ENCODE measurements around the gene SMIM38.
"Not testable (repeated sequence)": the region's sequence is repeated elsewhere in the genome, so short reads cannot be mapped to it uniquely, and the experiment has no call there.

The SMIM38 gene

DNA sequence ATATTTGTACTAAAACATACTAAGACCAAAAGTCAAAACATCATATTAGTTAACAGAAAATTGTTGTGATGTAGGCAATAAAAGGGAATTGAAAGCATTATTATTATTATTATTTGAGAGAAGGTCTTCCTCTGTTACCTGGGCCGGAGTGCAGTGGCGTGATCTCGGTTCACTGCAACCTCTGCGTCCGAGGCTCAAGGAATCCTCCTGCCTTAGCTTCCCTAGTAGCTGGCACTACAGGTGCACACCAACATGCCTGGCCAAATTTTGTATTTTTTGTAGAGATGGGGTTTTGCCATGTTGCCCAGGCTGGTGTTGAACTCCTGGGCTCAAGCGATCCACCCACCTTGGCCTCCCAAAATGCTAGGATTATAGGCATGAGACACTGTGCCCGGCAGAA, 15.6 kb upstream of the SMIM38 start:
- DNase-seq (ENCODE audit: low spot score): not testable (repeated sequence)

DNA sequence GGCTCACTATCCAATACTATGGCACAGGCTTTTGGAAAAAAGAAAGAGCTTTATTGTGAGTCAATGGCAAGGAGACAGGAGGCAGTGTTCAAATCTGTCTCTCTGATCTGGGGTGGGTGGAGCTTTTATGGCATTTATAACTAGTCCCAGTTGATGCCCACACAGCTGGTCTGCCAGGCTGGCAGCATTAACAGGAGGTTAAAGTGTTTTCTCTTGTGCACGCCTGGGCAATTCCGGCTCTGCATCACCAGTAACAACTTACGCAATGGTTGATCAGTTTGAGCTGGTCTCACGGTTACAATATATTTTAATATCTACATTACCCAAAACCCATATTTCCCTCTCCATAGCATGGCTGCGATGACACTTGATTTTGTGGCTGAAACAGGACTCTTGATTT, 15.1 kb upstream of the SMIM38 start:
- DNase-seq (ENCODE audit: low spot score): no peak

DNA sequence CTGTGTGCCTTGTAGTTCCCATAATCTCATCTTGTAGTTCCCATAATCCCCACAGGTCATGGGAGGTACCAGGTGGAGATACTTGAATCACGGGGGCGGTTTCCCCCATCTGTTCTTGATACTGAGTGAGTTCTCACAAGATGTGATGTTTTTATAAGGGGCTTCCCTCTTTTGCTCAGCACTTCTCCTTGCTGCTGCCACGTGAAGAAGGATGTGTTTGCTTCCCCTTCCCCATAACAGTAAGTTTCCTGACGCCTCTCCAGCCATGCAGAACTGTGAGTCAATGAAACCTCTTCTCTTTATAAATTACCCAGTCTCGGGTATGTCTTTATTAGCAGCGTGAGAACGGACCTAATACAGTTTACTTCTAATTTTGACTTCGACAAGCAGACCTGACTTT, 14.0 kb upstream of the SMIM38 start:
- DNase-seq (ENCODE audit: low spot score): no peak

DNA sequence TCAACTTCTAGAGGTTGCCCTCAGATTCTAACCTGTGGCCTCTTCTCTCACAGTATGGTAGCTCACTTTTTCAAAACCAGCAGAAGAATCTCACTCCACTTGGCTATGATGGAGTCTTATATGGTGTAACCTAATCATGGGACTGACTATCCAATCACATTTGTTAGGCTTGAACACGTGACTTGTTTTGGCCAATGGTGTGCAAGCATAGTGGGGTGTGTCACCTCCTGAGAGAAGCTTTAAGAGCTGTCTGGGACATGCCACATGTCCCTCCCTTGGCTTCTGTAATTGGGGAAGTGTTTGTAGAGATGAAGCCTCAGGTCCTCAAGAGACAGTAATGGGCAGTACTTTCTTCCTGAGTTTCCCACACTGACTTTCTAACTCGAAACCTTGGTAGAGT, 12.8 kb upstream of the SMIM38 start:
- no peak for DNase-seq (ENCODE audit: low spot score)

DNA sequence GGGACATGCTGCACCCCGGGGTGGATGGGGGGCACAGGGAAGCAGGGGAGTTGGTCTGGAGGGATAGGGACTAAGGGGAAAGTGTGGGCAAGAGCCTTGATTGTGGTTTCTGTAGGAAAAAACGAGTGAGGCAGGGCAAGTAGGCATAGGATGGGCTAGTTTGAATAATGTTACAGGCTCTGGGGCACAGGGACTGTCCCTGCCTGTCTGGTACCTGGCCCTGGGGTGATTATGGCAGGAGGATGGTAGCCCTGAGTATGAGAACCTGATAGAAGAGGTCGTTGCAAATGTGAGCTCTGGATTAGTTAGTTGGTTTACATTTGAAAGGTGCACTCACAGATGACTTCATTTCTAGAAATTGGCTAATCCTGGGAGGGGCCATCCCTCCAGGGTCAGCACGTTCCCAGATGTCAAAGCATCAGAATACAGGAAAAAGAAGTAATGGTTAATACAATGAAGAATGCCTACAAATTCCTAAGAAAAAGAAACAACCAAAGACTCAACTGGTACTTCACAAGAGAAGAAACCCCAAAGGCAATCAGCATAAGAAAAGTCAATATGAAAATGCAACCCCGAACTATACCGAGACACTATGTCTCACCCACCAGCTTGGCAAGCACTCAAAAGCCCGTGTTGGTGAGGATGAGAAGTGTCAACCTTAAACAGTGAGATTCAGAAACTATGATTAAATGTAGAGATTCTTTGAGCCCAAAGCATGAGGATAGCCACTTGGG, 11.3 kb upstream of the SMIM38 start:
- DNase-seq (ENCODE audit: low spot score): no peak

DNA sequence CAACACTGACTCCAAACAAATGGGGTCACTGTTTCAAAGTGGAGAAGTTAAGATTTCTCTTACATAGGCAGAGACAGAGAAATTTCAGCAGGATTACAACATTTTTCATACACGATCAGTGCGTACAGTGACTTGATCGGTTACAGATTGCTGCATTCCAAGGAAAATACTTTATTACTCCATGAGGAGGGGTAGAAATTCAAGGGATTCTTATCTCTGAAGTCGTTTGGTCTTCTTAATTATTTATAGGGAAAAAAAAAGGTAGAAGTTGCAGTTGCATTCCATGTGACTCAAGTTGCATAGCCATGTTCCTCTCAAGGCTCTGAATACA, 10.7 kb upstream of the SMIM38 start:
- DNase-seq (ENCODE audit: low spot score): no peak

DNA sequence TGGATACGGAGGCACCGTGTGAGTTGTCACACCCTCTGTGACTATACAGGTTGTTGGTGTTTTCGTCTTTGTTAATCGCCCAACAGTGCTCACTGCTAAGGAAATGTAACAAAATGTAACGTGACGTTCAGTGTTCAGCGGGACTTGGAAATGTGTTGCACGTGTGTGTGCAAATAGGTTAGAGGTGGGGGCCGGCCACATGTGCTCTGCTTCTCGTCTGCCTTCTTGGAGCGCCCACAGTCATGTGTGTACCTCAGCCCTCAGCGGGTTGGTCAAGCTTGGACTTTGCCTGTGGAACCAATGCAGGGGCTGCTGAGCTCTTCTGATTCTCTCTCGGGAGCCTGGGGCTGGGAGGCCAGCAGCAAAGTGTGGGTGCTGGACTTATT, 7.4 kb upstream of the SMIM38 start:
- DNase-seq (ENCODE audit: low spot score): no peak

DNA sequence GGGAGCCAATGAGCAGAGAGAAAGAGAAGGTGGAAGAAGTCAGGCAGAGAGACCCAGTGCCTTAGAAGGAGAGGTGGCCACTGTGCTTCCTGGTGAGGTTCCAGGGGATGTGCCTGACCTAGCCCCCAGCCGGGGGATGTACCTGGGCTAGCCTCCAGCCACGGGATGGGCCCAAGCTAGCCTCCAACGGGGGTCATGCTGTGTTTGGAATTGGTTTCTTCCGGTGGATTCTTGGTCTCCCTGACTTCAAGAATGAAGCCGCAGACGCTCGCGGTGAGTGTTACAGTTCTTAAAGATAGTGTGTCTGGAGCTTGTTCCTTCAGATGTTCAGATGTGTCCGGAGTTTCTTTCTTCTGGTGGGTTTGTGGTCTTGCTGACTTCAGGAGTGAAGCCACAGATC, 6.9 kb upstream of the SMIM38 start:
- DNase-seq (ENCODE audit: low spot score): no peak

DNA sequence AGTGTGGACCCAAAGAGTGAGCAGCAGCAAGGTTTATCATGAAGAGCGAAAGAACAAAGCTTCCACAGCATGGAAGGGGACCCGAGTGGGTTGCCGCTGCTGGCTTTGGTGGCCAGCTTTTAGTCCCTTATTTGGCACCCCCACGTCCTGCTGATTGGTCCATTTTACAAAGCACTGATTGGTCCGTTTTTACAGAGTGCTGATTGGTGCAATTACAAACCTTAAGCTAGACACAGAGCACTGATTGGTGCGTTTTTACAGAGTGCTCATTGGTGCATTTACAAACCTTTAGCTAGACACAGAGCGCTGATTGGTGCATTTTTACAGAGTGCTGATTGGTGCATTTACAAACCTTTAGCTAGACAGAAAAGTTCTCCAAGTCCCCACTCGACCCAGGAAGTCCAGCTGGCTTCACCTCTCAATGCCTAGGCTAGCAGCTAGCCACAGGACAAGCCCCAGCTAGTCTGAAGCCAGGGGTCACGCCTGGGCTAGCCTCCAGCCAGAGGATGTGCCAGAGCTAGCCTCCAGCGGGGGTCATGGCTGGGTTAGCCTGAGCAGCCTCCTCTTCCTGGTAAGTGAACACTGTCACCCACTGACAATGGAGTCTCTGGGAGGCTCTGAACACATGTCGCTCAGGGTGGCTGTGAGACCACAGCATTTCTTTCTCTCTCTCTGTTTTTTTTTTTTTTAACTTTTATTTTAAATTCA, 6.2 kb upstream of the SMIM38 start:
- not testable (repeated sequence) for DNase-seq (ENCODE audit: low spot score)

DNA sequence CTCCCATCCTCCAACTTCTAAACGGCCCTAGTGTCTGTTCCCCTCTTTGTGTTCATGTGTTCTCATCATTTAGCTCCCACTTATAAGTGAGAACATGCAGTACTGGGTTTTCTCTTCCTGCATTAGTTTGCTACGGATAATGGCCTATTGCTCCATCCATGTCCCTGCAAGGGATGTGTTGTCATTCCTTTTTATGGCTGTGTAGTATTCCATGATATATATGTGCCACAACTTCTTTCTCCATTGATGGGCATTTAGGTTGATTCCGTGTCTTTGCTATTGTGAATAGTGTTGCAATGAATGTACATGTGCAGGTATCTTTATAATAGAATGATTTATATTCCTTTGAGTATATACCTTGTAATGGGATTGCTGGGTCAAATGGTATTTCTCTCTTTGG, 5.6 kb upstream of the SMIM38 start:
- no peak for DNase-seq (ENCODE audit: low spot score)

DNA sequence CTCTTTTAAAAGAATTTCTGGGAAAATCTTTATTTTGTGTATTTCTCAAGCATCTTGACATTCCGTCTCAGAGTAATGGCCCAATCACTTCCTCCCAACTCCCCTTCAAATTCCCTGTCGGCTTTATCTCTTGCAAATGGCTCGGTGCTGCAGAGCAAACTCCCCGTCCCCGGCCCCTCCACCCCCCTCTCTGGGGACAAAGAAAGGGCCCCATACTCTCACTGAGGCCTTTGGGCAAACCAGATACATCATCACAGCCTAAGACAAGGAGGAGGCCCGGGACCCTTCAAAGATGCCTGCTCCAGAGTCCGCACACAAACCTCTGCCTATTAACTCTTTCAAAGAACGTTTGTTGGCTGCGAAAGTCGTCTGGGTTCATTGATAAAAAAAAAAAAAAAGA, 3.9 kb upstream of the SMIM38 start:
- no peak for DNase-seq (ENCODE audit: low spot score)

DNA sequence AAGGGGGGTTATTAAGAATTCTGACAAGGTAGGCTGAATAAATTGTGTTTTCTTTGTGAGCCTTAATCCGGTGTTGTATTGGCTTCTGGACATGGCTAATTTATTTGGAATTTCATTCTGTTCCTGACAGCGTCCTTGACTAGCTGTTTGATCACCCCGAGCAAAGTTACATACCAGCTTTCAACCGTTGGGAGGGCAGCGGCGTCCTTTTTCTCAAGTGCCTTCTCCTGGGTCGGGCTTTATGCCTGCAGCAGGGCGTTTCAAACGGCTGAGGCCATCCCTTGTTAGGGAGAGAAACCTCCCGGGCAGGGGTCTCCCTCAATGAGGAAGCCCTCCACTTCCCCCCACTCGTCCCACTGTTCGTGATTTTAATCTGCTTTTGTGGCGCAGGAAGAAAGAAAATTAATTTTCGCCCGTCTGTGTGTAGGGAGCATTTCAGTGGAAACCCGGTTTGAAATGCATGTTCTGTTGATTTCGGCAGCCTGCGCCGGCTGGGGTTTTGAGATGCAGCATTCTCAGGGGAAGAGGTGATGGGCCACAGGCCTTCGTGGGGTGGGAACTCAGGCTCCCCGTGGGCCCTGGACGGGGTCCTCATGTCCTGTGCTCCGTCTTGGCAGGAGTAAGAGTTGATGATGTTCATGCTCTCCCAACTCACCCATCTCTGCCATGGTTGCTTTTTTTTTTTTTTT, 2.9 kb upstream of the SMIM38 start:
- DNase-seq (ENCODE audit: low spot score): no peak

DNA sequence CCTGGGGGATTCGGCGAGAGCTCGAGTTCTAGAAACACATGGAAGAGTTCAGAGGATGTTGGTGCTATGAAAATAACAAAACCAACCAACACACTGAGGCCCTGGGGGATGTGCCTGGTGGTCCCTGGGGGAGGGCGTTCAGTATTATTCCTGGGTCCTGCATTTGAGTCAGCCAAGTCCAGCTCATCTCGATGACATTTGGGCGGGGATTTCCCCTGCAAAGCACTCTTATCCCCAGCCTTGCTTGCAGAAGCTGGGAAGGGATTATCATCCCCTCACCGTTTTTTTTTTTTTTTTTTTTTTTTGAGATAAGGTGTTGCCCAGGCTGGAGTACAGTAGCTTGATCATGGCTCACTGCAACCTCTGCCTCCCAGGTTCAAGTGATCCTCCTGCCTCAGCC, 2.1 kb upstream of the SMIM38 start:
- no peak for DNase-seq (ENCODE audit: low spot score)

DNA sequence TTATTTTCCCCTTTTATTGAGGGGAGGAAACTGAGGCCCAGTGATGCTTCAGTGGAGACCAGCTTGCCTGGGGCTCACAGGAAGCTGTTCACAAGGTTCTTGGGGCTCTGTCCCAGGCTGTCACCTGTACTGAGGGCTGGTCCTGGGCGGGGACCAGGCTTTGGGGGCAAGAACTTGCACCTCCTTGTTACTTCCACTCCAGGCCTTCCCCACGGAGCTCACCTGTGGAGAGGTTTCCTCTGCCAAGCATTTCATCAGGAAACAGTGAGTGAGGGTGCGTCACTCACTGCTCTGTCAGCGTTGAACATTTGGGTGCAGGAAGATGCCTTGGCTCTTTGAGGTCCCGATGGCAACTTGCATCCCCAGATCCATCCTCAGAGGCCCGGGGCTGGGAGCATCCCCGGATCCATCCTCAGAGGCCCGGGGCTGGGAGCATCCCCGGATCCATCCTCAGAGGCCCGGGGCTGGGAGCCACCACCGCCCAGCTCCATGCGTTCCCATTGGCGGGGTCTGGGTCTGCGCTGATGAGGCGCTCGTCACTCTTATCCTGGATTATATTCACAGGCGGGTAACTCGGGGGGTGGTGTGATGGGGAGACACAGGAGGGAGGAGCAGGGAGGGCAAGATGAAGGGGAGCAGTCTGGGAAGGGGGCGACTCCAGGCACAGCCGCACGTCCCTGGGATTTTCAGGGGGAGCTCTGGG, 1.4 kb upstream of the SMIM38 start:
- no peak for DNase-seq (ENCODE audit: low spot score)

DNA sequence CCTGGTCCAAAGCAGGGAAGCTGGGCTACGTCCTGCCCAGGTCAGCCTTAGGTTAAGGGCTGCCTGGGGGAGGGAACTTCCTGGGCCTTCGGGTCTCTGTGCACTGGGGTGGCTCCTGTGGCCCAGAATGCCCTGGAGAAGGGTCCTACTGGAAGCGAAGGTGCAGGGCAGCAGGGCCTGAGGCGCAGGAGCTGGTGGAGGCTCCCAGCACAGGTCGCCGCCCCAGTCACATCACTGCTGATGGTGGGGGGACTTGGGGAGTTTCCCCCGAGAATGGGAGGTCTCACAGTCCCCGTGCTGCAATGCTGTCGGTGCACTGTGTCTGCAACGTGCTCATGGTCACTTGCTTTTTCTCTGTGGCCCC, 815 bp upstream of the SMIM38 start:
- DNase-seq (ENCODE audit: low spot score): no peak

DNA sequence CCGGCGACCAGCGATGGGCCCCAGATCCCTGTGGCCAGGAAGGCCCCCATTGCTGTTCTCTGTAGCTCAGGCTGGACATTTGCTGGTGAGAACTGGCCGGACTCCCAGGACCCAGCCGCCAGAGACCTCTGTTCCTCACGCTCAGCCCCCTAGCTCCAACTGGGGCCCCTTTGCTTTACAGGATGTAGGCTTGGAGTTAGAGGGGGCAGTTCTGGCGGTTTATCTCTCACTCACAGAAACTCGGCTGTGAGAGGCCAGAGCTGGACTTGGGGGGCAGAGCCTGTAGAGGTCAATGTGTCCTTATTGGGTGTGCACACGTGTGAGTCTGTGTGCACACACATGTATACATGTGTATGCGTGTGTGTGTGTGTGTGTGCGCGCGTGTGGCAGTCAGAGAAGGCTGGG, 502 bp downstream of the SMIM38 start:
- DNase-seq (ENCODE audit: low spot score): no peak

DNA sequence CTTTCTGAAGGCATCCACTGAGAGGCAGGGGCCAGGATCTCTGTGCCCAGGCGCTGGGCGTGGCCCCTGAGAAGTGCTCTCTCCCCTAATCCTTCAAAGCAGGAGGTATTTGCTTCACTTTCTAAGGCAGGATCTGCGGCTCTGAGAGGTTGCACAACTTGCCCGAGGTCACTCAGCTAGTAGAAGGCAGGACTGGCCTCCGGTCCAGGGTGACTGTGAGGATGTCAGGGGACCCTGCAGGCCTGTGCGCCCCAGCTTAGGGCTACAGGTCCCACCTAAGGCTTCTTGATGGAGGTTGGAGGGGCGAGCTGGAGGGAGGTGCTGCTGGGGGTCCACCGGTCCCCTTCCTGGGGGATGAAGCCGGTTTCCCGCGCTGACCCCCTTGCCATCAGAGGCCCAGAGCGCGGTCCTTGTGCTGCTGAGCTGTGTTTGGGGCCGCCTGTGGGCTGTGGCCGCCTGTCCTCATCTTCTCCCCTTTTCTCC, 979 bp downstream of the SMIM38 start:
- DNase-seq (ENCODE audit: low spot score): no peak

DNA sequence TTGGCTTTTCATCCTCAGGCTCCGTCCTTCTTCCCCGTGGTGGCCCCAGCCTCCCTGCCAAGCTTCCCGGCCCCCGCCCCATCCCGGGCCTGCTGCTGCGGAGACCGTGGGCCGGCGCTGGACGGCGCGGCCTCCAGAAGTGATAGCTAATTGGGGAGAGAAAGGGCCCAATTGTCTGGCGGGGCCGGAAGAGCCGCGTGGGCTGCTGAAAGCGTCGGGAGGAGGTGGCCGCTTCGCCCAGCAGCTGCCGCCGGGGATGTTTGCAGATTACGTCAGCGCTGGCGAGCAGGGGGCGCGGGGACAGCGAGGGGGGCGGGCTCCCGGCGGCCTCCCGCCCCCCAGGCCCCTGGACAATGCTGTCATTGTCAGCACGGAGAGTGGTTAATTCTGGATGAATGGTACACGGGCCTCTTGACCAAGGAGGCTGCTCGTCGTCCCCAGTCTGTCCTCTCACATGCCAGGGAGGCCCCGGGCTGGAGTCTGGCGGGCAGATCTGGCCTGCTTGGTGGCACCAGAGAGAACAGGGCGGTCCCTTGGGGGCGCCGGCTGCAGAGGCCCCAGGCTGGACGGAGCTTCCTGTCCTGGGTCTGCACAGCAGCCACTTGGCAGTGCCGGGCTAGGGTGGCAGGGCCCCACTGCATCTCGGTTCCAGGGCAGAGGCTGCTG, 1.6 kb downstream of the SMIM38 start:
- no peak for DNase-seq (ENCODE audit: low spot score)

DNA sequence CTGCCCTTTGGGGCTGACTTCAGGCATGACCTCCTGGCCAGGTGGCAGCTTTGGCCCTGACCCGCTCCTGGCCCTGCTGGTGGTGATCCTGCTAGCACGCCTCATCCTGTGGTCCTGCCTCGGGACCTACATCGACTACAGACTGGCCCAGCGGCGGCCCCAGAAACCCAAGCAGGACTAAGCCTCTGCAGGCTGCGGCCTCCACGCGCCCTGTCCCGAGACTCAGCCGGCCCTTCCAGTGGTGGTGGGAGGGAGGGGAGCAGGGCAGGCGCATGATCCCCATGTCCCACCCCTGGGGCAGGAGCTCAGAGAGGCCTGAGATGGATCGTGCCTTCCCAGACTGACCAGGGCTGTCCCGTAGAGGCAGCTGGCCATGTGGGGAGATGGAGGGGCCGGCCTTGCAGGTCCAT, 2.1 kb downstream of the SMIM38 start:
- DNase-seq (ENCODE audit: low spot score): no peak

DNA sequence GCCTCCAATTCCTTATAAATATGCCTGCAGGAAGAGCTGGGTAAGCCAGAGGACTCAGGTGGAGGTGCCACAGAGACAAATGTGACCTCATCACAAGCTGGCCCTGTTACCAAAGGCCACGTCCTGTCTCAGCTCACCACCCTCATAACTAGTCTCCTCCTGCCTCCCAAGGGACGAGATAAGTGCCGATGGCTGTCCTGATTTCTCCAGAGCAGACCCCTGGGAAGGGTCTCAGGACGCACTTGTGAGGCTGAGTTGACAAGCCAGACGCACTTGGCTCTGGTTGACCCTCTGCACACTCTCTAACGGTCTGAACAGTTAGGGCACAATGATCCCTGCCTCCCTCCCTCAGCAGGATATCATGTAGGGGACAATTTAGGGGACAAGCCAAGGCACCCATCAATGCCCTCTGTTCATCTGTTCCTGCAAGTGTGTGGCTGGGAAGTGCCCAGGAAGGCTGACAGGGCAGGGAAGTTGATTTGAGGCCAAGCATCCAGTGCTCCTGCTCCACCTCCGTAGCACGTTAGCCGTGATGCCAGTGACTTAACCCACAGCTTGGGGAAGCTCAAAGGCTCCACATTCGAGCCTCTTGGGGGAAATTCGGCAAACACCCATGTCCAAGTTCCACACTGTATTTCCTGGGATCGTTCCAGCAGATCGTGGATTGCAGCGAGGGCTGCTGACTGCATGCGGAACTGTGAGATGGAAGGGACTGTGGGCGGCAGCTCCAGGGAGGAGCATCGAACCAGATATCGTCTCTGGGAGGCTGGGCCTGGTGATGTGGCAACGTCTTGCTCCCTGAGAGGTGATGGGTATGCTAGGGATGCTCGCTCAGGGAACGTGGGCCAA, 2.8 kb downstream of the SMIM38 start:
- DNase-seq (ENCODE audit: low spot score): no peak

DNA sequence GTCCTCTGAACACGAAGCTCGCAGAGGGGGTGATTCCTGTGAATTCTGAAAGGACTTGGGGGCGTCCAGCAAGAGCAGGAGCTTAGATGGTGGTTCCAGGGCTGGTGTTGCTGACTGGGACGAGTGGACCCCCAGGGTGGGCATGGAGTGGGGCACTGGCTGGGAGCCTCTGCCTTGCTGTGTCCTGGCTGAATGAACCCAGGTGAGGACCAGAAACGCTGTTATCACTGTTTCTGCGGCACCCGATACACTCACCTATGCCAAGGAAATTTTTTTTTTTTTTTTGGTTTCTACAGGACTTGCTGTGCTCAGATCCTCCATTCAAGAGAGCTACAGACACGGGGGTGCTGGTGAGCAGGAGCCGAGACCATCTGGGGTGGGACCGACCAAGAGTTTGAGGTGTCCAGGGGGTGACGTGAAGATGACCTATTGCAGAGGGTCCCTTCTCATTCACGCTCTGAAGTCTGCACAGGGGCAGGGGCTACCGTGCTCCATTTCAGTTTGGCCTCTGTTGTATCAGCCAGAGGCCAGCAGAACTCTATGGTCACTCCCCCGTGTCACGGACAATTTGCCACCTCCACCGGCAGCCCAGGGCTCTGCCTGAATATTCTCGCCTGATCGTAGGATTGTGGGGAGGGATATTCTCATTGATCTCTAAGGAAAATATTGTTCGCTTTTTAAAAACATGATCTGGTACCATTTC, 3.6 kb downstream of the SMIM38 start:
- DNase-seq (ENCODE audit: low spot score): no peak

Data from hematopoietic multipotent progenitor cell treated with erythropoietin and hydrocortisone succinate and interleukin-3 and kit ligand, for 15 days (in vitro differentiated cells).